Measurements from ENCODE around the gene KHDC1.
"Not testable (repeated sequence)": the region's sequence is repeated elsewhere in the genome, so short reads cannot be mapped to it uniquely, and the experiment has no call there.

Gene KHDC1

DNA sequence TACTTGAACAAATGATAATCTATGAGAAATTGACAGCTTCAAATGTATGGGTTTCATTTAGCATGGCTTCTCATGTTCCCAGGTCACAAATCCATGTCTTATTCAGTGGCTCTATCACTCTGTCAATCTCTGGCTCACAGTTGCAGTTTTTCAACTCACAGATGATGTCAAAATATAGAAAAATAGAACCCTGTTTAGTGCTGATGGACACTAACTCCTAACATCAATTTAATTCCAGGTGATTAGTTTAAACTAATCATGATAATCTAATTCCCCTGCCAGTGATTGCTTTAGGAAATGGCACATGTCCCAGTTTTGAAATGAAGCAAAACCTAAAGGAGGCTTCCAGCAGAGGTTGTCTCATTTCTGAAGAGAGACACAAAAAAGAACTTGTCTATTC is 13.0 kb downstream of the KHDC1 start:
- H3K9me3 ChIP-seq (ENCODE audit: control insufficient read depth, low read length): no peaks in the 10 kb centered on the region
- H3K36me3 ChIP-seq (ENCODE audit: control insufficient read depth, insufficient read depth, low read length): no peaks in the 10 kb centered on the region
- H3K27ac ChIP-seq (ENCODE audit: low read depth, low read length, severe bottlenecking): no peak overlapping the region
- H3K4me1 ChIP-seq (ENCODE audit: control insufficient read depth, insufficient read depth, low read length, poor library complexity, severe bottlenecking): no peaks in the 10 kb centered on the region
- H3K4me3 ChIP-seq (ENCODE audit: extremely low read depth, insufficient read depth, low read length, poor library complexity, severe bottlenecking): no peak overlapping the region

DNA sequence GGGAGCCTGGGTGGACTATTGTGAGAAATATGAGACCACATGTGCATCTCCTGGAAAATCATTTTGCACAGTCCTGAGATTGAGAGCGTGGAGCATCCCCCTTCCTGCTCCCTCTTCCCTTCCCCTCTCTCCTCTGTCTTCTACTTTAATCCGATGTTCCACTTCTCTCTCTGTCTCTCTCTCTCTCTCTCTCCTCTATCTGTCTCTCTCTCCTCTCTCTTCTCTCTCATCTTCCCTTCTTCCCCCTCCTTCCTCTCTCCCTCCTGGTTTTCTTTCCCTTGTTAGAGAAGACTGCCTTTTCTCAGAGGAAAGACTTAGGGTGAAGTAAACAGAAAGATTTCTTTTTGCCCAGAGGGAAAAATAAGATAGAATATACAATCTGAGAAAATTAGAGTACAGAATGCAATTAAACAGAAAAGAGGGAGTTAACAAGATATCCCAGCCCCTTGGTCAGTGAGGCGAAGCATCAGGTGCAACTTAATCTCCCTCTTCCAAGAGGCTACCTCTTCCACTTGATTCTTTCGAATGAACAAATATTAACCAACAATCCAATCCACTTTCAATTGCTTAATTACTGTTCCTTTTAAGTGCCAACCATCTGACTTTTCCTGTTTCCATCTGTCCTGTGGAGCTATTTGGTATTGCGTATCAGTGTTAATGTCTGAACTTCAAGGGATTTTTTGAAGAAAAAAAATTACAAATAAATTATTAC is 14.6 kb downstream of the KHDC1 start:
- H3K9me3 ChIP-seq (ENCODE audit: control insufficient read depth, low read length): no peaks in the 10 kb centered on the region
- no peak overlapping the region for H3K27ac ChIP-seq (ENCODE audit: low read depth, low read length, severe bottlenecking)
- no peaks in the 10 kb centered on the region for H3K36me3 ChIP-seq (ENCODE audit: control insufficient read depth, insufficient read depth, low read length)
- no peak overlapping the region for H3K4me3 ChIP-seq (ENCODE audit: extremely low read depth, insufficient read depth, low read length, poor library complexity, severe bottlenecking)
- 79 to 87% methylated on average over 3 to 4 of the region's 5 CpGs for WGBS, 2 experiments (ENCODE audit: insufficient coverage in 2 of 2)
- no peaks in the 10 kb centered on the region for H3K4me1 ChIP-seq (ENCODE audit: control insufficient read depth, insufficient read depth, low read length, poor library complexity, severe bottlenecking)

DNA sequence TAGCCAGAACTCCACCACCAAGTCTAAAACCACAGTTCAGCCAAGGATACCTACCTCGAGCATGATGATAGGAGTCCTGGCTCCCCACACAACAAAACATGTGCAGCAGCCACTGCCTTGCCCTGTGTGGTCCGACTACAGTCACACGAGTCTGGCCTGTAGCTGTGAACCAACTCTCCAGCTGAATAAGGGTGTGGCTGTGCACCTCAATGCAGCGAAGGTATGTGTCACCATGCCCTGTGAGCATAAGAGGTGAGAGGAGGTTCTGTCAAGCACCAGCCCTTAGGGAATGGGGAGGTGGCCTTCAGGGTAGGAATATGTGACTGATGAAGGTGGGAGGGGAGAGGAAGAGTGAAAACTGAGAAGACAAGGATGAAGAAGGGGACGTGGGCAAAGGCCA is 21.0 kb downstream of the KHDC1 start:
- no peaks in the 10 kb centered on the region for H3K36me3 ChIP-seq (ENCODE audit: control insufficient read depth, insufficient read depth, low read length)
- H3K9me3 ChIP-seq (ENCODE audit: control insufficient read depth, low read length): no peaks in the 10 kb centered on the region
- H3K4me1 ChIP-seq (ENCODE audit: control insufficient read depth, insufficient read depth, low read length, poor library complexity, severe bottlenecking): no peaks in the 10 kb centered on the region
- no peak overlapping the region for H3K27ac ChIP-seq (ENCODE audit: low read depth, low read length, severe bottlenecking)
- no peak overlapping the region for H3K4me3 ChIP-seq (ENCODE audit: extremely low read depth, insufficient read depth, low read length, poor library complexity, severe bottlenecking)
- WGBS, 2 experiments (ENCODE audit: insufficient coverage in 2 of 2): 75 to 84% methylated on average over 3 to 5 of the region's 5 CpGs

DNA sequence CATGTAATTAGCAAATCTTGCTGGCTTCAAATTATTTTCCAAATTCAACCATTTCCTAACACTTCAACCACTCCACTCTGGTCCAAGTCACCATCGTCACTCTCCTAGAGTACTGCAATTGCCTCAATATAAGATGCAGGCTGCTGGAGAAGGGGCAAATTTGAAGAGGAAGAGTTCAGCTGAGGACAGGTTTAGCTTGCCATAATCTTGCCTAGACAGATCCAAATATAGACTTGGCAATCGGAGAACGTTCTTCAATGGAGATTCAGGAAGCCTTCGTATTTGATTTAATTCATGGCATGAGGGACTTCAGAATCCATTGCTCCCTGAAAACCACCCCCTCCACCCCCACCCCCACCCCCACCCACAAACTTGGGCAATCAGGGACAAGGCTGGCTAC is 22.3 kb downstream of the KHDC1 start:
- no peaks in the 10 kb centered on the region for H3K9me3 ChIP-seq (ENCODE audit: control insufficient read depth, low read length)
- H3K27ac ChIP-seq (ENCODE audit: low read depth, low read length, severe bottlenecking): no peak overlapping the region
- H3K4me1 ChIP-seq (ENCODE audit: control insufficient read depth, insufficient read depth, low read length, poor library complexity, severe bottlenecking): no peaks in the 10 kb centered on the region
- WGBS, 2 experiments (ENCODE audit: insufficient coverage in 2 of 2): 80 to 100% methylated on average over 1 to 2 of the region's 4 CpGs
- H3K36me3 ChIP-seq (ENCODE audit: control insufficient read depth, insufficient read depth, low read length): no peaks in the 10 kb centered on the region
- H3K4me3 ChIP-seq (ENCODE audit: extremely low read depth, insufficient read depth, low read length, poor library complexity, severe bottlenecking): no peak overlapping the region

DNA sequence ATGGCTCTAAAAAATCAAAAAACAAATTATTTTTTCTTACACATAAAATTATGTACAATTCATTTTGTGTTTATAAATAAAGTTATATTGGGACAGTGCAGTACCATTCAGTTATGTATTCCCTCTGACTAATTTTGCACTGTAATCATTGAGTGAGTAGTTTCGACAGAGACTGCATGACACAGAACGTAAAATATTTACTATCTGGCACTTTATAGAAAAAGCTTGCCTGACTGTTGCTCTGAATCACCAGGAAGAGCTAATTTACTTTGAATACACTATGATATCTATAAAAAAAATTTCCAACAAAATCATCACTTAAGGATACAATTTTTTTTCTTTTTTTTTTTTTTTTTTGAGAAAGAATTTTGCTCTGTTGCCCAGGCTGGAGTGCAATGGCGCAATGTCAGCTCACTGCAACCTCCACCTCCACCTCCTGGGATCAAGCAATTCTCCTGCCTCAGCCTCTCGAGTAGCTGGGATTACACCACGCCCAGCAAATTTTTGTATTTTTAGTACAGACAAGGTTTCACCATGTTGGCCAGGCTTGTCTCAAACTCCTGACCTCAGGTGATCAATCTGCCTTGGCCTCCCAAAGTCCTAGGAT is 26.7 kb downstream of the KHDC1 start:
- Histone ChIP-seq H3K36me3 (ENCODE audit: control insufficient read depth, insufficient read depth, low read length) (no peaks in the 10 kb centered on the region), H3K27ac (ENCODE audit: low read depth, low read length, severe bottlenecking) (no peak overlapping the region), H3K4me1 (ENCODE audit: control insufficient read depth, insufficient read depth, low read length, poor library complexity, severe bottlenecking) (no peaks in the 10 kb centered on the region), H3K9me3 (ENCODE audit: control insufficient read depth, low read length) (no peaks in the 10 kb centered on the region), H3K4me3 (ENCODE audit: extremely low read depth, insufficient read depth, low read length, poor library complexity, severe bottlenecking) (no peak overlapping the region)
- WGBS, 2 experiments (ENCODE audit: insufficient coverage in 2 of 2): 90 to 95% methylated on average over 3 to 4 of the region's 5 CpGs

DNA sequence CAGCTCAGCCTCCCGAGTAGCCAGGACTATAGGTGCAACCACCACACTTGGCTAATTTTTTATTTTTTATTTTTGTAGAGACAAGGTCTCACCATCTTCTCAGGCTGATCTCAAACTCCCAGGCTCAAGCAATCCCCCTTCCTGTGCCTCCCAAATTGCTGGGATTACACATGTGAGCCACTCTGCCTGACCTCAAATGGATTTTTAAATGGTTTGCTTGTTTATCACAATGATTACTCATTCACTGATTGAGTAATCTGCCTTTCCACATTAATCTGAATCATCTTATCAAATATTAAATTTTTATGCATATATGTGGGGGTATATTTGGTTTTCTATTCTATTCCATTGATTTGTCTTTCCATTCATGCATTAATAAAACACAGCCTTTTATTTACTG is 28.3 kb downstream of the KHDC1 start:
- no peaks in the 10 kb centered on the region for H3K9me3 ChIP-seq (ENCODE audit: control insufficient read depth, low read length)
- no peaks in the 10 kb centered on the region for H3K36me3 ChIP-seq (ENCODE audit: control insufficient read depth, insufficient read depth, low read length)
- H3K4me1 ChIP-seq (ENCODE audit: control insufficient read depth, insufficient read depth, low read length, poor library complexity, severe bottlenecking): no peaks in the 10 kb centered on the region
- H3K27ac ChIP-seq (ENCODE audit: low read depth, low read length, severe bottlenecking): no peak overlapping the region
- H3K4me3 ChIP-seq (ENCODE audit: extremely low read depth, insufficient read depth, low read length, poor library complexity, severe bottlenecking): no peak overlapping the region
- WGBS, 2 experiments (ENCODE audit: insufficient coverage in 2 of 2): no CpG with 5 or more reads among the region's 1 CpG

DNA sequence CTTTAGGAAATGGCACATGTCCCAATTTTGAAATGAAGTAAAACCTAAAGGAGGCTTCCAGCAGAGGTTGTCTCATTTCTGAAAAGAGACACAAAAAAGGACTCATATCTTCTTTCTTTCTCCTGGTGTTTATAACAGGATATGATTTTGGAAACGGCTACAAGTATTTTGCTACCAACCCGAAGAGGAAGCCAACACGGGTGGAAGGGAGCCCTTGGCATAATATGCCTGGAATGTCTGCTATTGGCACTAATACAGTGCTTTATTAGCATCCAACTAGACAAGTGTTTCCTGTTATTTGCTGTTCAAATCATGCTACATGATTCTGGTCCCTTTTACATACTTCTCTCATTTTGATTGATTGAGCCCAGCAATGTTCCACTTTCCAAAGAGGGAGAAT is 29.0 kb downstream of the KHDC1 start:
- WGBS, 2 experiments (ENCODE audit: insufficient coverage in 2 of 2): 50% methylated on average over 1 of the region's 3 CpGs; no CpG with 5 or more reads in 1 of the 2 experiments
- not testable (repeated sequence) for H3K9me3 ChIP-seq (ENCODE audit: control insufficient read depth, low read length); H3K27ac ChIP-seq (ENCODE audit: low read depth, low read length, severe bottlenecking); H3K4me1 ChIP-seq (ENCODE audit: control insufficient read depth, insufficient read depth, low read length, poor library complexity, severe bottlenecking); H3K36me3 ChIP-seq (ENCODE audit: control insufficient read depth, insufficient read depth, low read length); H3K4me3 ChIP-seq (ENCODE audit: extremely low read depth, insufficient read depth, low read length, poor library complexity, severe bottlenecking)

DNA sequence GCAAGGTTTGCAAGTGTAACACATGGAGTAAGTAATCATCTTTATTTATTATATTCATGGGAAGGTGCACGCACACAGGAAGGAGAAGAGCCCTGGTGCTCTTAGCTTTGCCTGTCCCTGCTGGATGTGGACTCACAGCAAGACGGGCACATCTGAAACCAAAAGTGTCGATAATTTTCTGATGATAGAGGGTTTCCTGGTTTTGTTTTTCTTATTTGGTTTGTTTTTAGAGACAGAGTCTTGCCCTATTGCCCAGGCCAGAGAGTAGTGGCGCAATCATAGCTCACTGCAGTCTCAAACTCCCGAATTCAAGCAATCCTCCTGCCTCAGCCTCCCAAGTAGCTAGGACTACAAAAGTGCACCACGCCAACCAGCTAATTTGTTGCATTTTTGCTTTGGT is 29.9 kb downstream of the KHDC1 start:
- Histone ChIP-seq H3K36me3 (ENCODE audit: control insufficient read depth, insufficient read depth, low read length) (no peaks in the 10 kb centered on the region), H3K27ac (ENCODE audit: low read depth, low read length, severe bottlenecking) (no peak overlapping the region), H3K9me3 (ENCODE audit: control insufficient read depth, low read length) (no peaks in the 10 kb centered on the region), H3K4me3 (ENCODE audit: extremely low read depth, insufficient read depth, low read length, poor library complexity, severe bottlenecking) (no peak overlapping the region), H3K4me1 (ENCODE audit: control insufficient read depth, insufficient read depth, low read length, poor library complexity, severe bottlenecking) (no peaks in the 10 kb centered on the region)
- WGBS, 2 experiments (ENCODE audit: insufficient coverage in 2 of 2): 82 to 92% methylated on average over 2 to 4 of the region's 6 CpGs

DNA sequence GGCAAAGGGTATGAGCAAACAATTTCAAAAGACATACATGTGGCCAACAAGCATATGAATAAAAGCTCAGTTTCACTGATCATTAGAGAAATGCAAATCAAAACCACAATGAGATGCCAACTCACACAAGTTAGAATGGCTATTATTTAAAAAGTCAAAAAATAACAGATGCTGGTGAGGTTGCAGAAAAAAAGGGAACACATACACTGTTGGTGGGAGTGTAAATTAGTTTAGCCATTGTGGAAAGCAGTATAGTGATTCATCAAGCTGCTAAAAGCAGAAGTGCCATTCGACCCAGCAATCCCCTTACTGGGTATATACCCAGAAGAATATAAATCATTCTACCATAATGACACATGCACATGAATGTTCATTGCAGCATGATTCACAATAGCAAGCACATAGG is 31.0 kb downstream of the KHDC1 start:
- Histone ChIP-seq H3K27ac (ENCODE audit: low read depth, low read length, severe bottlenecking) (no peak overlapping the region), H3K36me3 (ENCODE audit: control insufficient read depth, insufficient read depth, low read length) (no peaks in the 10 kb centered on the region), H3K4me1 (ENCODE audit: control insufficient read depth, insufficient read depth, low read length, poor library complexity, severe bottlenecking) (no peaks in the 10 kb centered on the region), H3K9me3 (ENCODE audit: control insufficient read depth, low read length) (no peaks in the 10 kb centered on the region), H3K4me3 (ENCODE audit: extremely low read depth, insufficient read depth, low read length, poor library complexity, severe bottlenecking) (no peak overlapping the region)
- 83% methylated on average over 1 of the region's 1 CpG; no CpG with 5 or more reads in 1 of the 2 experiments for WGBS, 2 experiments (ENCODE audit: insufficient coverage in 2 of 2)

DNA sequence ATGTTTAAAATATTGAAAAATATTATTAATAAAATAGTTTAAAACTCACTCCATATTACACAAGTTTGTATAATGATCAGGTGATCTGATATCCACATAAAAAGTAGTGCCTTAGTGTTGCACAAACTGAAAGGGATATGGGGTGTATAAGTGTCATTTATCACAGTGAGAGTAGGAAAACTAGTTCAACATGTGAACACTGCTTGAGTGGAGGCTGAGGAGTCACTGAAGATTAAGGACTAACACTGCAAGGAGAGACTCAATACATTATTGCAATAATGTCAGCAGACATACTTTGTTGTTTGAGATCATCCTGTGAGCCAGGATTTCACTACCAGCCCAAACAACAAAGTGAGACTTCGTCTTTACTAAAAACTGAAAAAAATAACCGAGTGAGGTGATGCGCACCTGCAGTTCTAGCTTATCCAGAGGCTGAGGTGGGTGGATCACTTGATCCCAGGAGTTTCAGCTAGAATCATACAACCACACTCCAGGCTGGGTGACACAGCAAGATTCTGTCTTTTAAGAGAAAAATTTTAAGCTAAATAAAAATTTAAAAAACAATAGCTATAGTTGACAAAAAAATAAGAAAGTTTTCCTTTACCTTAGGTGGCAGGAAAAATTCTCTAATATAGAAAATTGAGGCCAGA is 35.3 kb downstream of the KHDC1 start:
- Histone ChIP-seq H3K27ac (ENCODE audit: low read depth, low read length, severe bottlenecking) (no peak overlapping the region), H3K9me3 (ENCODE audit: control insufficient read depth, low read length) (no peaks in the 10 kb centered on the region), H3K36me3 (ENCODE audit: control insufficient read depth, insufficient read depth, low read length) (no peaks in the 10 kb centered on the region), H3K4me3 (ENCODE audit: extremely low read depth, insufficient read depth, low read length, poor library complexity, severe bottlenecking) (no peak overlapping the region), H3K4me1 (ENCODE audit: control insufficient read depth, insufficient read depth, low read length, poor library complexity, severe bottlenecking) (no peaks in the 10 kb centered on the region)
- WGBS, 2 experiments (ENCODE audit: insufficient coverage in 2 of 2): 84 to 100% methylated on average over 3 of the region's 3 CpGs

DNA sequence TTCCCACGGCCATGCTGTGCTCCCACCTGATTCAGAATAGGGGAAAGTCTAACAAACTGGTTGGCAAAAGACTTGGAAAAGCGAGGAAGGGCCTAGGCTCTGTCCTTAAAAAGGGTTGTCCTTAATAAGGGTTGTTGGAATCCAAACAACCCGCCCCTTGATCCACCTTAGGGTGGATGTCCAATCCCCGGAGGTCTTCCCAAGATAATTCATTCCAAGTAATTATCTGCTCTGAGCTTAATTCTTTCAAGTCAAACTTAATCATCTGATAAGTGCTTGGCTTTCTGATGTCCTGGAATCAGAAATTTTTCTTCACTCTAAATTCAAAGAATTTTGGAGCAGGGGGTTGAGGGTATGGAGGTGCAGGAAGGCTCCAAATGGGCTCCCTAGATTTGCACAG is 37.6 kb downstream of the KHDC1 start, which contains the start of gene KHDC1L:
KHDC1L (minus strand) TSS at position 101 of the 400 bp plus-strand sequence; CDS start at position 13, 88 bp downstream.
- Histone ChIP-seq H3K9me3 (ENCODE audit: control insufficient read depth, low read length) (no peaks in the 10 kb centered on the region), H3K4me1 (ENCODE audit: control insufficient read depth, insufficient read depth, low read length, poor library complexity, severe bottlenecking) (no peaks in the 10 kb centered on the region), H3K36me3 (ENCODE audit: control insufficient read depth, insufficient read depth, low read length) (no peaks in the 10 kb centered on the region), H3K27ac (ENCODE audit: low read depth, low read length, severe bottlenecking) (no peak within 1 kb of the TSS), H3K4me3 (ENCODE audit: extremely low read depth, insufficient read depth, low read length, poor library complexity, severe bottlenecking) (no peak within 1 kb of the TSS)
- 97% methylated on average over 3 of the region's 4 CpGs for WGBS, 2 experiments (ENCODE audit: insufficient coverage in 2 of 2)
